ENCODE results near the gene CCDC13.

CCDC13 gene

DNA sequence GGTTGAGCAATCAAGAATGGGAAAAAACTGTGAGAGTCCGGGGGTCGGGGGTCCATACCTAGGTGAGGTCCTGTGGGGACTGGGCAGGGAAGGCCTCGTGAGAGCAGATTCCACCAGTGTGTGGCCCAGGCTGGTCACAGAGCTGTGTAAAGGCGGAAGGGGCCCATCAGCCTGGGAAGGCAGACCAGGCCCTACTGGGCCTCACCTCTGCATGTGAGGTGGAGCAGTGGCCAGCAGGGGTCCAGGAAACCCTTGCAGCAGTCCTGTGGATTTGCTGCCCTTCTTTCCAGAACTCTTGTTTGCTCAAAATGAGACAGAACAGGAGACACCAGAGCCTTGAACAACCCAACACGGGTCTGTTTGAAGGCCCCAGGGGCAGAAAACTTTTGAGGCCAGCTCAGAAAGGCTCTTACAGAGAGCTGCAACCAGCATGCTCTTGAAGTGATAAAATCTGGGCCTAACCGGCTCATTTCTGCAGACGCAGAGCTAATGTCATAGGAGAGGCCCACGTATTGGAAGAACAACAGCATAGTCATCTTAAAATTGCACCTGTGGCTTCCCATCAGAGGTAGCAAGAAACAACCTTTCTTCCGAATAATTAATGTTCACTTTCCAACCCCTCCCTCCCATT, 40.1 kb downstream of the CCDC13 start:
- DNase-seq (ENCODE audit: low read depth), result no peak

- no peak for DNase-seq (ENCODE audit: low read depth)
Observed at GRCh38 chr3:42732196-42732828, 40.7 kb downstream of the CCDC13 start.

DNA sequence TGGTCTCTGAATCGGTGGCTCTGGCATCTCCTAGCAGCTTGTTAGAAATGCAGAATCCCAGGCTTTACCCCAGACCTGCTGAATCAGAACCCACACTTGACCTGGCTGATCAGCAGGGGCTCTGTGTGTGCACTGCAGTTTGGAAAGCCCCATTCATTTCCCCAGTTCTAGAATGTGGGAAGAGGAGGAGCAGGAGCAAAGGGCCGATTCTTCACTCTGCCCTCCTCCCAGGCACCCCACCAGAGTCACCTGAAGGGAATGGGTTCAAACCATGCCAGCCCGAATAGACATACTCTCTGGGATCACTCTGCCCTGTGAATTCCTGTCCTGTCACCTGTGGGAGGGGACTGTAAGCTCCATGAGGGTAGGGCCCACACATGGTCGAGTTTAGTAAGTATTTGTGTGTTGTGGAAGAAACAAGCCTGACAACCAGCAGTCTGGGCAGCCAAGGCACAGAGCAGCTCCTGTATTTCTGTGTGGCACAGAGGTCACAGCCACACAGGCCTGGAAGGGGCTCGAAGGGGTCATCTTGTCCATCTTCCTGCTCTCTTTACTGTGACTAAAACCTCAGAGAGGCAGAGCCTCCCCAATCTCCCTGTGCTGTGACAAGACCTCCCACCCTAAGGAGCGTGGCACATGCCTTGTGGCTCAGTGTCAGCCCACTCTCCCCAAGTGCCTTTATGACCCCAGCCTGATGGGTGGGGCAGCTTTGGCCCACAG, 41.4 kb downstream of the CCDC13 start:
- no peak for DNase-seq (ENCODE audit: low read depth)

DNA sequence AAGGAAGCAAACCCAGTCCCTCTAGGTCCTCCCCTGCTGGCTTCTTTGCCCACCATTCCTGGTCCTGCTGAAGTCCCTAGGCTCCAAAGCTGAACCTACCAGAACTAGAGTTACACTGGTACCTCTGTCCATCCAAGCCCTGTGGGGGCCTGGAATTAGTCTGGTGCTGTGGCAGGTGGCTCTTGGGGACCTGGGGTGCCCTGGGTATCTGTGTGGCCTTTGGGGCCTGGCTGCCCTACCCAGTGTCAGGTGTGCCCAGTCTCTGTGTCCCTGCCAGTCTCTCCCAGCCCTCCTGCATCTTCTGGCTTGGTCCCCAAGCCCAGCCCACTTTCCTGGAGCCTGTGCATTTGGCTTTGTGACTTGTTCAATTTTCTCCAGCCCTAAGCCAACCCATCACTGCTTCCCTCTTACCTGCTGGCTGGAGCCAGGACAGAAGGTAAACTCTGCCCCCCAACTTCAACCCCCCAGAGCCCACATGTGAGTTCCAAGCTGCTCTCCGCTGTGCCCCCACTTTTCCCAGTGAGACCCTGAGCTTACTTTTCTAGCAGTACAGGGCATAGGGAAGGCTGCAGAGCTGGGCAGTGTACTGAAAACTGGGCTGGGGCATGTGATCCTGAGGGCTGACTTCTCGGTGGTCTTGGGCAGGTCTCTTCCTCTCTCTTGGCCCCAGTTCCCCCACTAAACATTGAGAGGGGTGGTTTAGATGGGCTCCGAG, 42.2 kb downstream of the CCDC13 start:
- DNase-seq (ENCODE audit: low read depth), result no peak

DNA sequence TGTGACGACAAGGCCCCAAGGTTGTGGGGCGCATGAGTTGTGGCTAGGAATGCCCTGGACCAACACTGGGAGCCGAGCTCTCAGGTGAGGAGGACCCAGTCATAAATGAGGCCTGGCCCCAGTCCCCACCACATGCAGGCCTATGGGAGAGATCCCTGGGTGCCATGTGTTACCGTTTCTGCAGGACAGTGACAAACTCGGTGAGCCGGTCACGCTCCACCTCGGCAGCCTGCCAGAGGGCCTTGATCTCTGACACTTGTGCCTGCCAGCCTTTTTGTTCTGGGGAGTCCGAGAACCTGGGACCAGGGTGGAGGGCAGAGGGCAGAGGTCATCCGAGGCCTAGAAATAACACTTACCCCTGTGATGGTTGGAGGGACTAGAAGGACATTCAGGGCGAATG, 42.8 kb downstream of the CCDC13 start:
- DNase-seq (ENCODE audit: low read depth), result no peak

- DNase-seq (ENCODE audit: low read depth), result no peak
Observed at GRCh38 chr3:42729404-42730145, 43.5 kb downstream of the CCDC13 start.

GRCh38 chr3:42728668-42729364, 44.2 kb downstream of the CCDC13 start:
- no peak for DNase-seq (ENCODE audit: low read depth)

- DNase-seq (ENCODE audit: low read depth), result no peak
Observed at GRCh38 chr3:42728056-42728455, 45.0 kb downstream of the CCDC13 start.

GRCh38 chr3:42725454-42725853, 47.6 kb downstream of the CCDC13 start:
- no peak for DNase-seq (ENCODE audit: low read depth)

DNA sequence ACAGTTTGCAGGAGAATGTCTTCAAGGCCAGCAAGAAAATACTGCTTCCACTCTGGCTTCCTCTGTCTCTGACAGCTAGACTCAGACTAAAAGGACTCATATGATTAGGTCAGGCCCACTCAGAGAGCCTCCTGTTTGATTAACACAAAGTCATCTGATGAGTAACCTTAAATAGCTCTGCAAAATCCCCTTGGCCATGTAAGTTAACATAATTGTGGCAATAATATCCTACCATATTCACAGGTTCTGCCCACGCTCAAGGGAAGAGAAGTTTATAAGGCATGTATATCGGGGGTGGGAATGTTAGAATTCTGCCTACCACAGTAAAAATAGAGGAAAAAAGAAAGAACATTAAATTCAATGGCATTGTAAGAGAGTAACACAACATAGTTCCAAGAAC, 49.8 kb downstream of the CCDC13 start:
- DNase-seq (ENCODE audit: low read depth), result no peak
